ENCODE measurements around the gene AMZ1. TPM values are rescaled to one million over a fixed set of nuclear protein-coding genes. Genes with fewer than 3 reads are reported as not detected.
"Not testable (repeated sequence)": the region's sequence is repeated elsewhere in the genome, so short reads cannot be mapped to it uniquely, and the experiment has no call there.

The AMZ1 gene
- total RNA-seq, 1 donor from 2014 or later, result 0.05 TPM

GRCh38 chr7:2665359-2665791 lies 22.6 kb upstream of the AMZ1 start:
- no peak for DNase-seq
- intact Hi-C loops (cut with micrococcal nuclease), result no loop called here

DNA sequence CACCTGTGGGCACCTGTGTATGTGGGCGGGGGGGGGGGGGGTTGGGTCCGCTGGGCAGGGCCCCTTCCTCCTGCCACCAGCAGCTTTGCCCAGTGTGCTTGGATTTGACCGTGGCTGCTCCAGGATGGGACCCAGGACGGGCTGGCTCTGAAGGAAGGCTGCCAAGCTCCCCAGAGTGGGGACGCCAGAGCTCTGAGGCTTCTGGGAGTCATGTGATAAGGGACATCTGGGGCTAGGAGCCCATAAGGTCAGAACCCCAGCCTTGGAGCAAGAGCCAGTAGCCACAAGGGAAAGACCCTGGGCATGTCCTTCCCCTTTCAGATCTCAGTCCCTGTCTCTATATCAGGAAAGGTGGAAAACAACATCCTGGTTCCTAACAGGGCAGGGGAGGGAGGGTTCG lies 21.8 kb upstream of the AMZ1 start:
- DNase-seq (no peak), ATAC-seq (no peak)
- intact Hi-C loops (cut with micrococcal nuclease), result no loop called here

More at GRCh38 chr7:2665359-2665791, 22.6 kb upstream of the AMZ1 start:
- ATAC-seq, result no peak

DNA sequence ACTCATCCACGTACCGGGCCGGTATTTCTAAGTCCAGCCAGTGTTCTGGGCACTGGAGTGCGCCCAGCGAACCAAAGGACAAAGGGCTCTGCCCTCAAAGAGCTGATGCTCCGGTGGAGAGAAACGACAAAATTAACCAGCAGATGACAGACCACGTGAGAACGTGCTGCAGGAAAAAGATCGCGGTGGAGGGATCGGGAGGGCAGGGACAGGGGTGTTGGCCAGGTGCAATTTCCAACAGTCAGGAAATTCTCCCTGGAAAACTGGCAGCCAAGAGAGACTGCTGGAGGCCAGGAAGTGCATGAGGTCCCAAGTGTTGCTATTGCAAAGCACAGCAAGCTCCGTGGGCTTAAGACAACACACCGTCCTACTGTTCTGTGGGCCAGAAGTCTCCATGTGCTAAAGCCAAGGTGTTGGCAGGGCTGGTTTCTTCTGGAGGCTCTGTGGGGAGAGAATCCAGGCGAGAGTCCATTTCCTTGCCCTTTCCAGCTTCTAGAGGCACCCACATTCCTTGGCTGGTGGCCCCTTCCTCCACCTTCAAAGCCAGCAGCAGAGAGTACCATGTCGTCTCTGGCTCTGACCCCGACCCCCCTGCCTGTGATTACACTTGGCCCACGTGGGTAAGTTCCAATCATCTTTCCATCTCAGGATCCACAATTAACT lies 21.3 kb upstream of the AMZ1 start:
- ATAC-seq, result no peak
- intact Hi-C loops (cut with micrococcal nuclease), result no loop called here
- no peak for DNase-seq

DNA sequence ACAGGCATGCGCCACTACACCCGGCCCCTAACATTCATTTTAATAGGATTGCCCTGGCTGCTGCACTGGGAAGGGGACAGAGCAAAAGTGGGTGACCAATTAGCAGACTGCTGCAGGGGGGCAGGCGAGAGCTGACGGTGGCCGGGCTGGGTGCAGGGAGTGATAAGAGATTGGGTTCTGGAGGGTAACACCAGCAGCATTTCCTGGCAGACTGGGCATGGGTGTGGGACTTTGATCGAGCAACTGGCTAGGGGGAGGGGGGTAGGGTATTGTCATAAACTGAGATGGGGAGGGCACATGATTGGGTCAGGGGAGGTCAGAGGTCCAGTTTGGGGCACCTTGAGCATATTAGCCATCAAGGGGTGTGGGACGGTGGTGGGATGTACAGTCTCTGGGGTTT lies 20.2 kb upstream of the AMZ1 start:
- intact Hi-C loops (cut with micrococcal nuclease), result no loop called here
- ATAC-seq (no peak), DNase-seq (no peak)

DNA sequence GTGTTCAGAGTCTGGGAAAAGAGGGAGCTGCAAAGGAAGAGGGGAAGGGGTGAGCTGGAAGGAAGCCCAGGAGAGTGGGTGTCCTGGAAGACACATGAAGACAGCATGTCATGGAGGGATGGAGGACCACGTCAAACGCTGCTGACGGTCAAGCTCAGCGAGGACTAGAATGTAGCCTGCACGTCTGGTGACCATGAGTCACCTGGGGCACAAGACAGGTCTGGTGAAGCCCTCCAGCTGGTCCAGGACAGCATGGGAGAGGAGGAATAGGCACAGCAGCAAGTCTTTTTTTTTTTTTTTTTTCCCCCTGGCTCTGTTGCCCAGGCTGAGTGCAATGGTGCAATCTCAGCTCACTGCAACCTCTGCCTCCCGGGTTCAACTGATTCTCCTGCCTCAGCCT lies 19.6 kb upstream of the AMZ1 start:
- no peak for DNase-seq
- ATAC-seq, result no peak
- intact Hi-C loops (cut with micrococcal nuclease), result no loop called here

DNA sequence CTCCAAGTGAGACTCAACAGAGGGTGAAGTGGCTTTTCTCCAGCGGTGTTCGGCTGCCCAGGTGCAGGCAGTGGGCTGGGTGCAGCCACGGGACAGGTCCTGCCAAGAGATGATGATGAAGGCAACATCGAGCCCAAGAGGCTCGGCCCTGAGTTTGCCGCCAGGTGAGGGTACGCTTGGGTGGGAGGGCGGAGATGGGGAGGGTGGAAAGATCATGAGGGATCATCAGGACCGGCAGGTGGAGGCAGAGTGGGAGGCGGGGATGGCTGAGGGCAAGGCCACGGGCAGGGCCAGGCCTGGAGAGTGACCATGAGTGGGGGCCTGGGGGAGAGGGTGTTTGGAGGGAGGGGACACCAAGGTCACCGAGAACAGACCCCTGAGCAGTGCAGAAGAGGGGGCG lies 17.8 kb upstream of the AMZ1 start:
- ATAC-seq (no peak), DNase-seq (no peak)
- intact Hi-C loops (cut with micrococcal nuclease), result no loop called here

DNA sequence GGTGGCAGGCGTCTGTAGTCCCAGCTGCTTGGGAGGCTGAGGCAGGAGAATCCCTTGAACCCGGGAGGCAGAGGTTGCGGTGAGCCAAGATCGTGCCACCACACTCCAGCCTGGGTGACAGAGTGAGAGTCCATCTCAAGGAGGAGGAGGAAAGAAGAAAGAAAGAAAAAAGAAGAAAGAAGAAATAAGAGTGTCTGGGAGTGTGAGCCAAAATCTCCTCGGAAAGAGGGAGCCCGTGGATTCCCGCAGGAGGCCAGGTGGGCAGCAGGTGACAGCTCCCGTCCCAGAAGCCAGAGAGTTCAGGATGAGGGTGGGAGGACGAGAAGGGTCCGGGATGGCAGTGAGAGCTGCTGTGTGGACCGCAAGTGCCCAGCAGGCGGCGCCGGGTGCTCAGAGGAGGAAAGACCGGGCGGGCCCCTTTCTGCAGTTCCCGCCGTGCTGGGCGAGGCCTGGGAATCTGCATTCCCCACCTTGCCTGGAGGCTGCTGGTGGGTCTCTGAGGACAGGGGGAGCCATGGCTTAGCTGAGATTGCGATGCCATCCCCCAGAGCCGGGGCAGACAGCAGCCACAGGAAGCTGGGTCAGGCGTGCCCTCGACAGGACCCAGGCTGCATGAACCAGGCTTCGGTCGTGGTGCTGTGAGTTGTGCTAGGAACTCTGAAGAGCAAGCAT lies 17.1 kb upstream of the AMZ1 start:
- peak; percentile 85 for ATAC-seq
- intact Hi-C loops (cut with micrococcal nuclease), result no loop called here
- peak; percentile 86 for DNase-seq

GRCh38 chr7:2673214-2673613 lies 14.8 kb upstream of the AMZ1 start:
- ATAC-seq; DNase-seq; intact Hi-C loops (cut with micrococcal nuclease): not testable (repeated sequence)

DNA sequence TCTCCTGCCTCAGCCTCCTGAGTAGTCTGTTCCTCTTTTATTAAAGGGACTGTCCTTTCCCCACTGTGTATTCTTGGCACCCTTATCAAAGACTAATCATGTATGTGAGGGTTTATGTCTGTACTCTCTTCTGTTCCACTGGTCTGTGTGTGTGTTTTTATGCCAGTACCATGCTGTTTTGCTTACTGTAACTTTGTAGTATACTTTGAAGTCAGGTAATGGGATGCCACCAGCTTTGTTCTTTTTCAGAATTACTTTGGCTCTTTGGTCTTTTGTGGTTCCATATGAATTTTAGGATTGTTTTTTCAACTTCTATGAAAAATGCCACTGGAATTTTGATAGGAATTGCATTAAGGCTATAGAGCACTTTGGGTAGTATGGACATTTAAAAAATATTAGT lies 14.1 kb upstream of the AMZ1 start:
- intact Hi-C loops (cut with micrococcal nuclease), result no loop called here
- no peak for ATAC-seq
- DNase-seq, result no peak

GRCh38 chr7:2675256-2675764 lies 12.7 kb upstream of the AMZ1 start:
- ATAC-seq, result no peak
- intact Hi-C loops (cut with micrococcal nuclease), result no loop called here

GRCh38 chr7:2676576-2676975 lies 11.4 kb upstream of the AMZ1 start:
- DNase-seq; intact Hi-C loops (cut with micrococcal nuclease); ATAC-seq: not testable (repeated sequence)

More at GRCh38 chr7:2675256-2675764, 12.7 kb upstream of the AMZ1 start:
- no peak for DNase-seq

DNA sequence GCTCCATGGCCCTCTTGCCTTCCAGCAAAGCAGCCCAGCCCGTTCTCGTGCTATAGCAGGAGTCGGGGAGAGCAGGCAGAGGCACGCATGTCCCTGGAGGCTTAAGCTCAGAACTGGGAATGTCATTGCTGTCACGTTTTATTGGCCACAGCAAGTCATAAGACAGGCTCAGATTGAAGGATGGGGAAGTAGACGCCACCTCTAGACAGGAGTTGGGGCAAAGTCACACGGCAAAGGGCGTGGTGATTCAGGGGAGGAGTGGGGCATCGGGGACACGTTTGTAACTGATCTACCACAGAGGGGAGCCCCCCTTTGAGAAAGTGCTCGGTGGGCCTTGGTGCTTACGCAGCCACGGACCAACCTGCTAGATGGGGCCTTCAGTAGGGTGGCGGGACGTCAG lies 9.5 kb upstream of the AMZ1 start:
- ATAC-seq; intact Hi-C loops (cut with micrococcal nuclease); DNase-seq: not testable (repeated sequence)

DNA sequence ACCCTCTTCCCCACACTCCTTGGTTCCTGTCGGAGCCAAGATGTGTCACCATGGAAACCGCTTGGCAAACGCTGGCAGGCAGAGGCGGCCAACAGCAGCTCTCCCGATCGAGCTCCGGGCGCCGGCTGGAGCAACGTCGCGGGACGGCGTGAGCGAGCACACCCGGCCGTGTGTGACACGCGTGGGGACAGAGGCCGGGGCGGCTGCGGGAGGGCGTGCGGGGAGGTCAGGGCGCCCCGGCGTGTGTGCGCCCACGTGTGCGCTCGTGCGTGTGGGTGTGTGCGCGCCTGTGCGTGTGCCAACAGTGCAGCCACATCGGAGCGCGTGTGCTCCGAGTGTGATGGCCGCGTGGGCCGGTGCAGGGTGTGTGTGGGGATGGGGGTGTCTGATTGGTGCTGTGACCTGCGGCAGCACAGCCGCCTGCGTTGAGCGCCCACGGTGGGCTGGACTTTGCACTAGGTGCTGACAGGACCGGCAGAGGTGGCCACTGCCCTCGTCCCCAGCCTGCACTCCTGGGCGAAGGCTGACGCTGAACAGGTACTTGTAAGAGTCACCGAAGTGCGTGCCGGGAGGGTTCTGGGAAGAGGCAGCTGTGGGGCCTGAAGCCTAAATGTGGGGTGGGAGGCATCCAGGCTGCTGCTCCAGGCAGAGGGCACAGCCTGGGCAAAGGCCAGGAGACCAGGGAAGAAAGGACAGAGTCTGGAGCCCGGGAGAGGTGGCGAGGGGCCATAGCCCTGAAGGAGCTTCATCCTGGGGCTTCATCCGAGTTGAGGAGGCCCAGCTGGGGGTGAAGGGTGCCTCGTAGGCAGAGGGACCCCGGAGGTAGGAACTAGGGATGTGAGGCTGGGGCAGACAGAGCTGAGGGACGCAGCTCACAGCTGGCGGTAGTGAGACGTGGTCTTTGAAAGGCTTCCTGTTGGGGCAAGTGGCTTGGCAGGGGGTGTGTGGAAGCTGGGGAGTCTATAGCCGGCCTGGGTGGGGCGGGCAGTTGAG lies 8.6 kb upstream of the AMZ1 start:
- not testable (repeated sequence) for DNase-seq, ATAC-seq
- intact Hi-C loops (cut with micrococcal nuclease), result loop anchor here (10.0 kb wide), 1 partner anchor 225 kb away; no protein-coding TSS in a partner anchor

- intact Hi-C loops (cut with micrococcal nuclease), result loop anchor here (10.0 kb wide), 1 partner anchor 225 kb away; no protein-coding TSS in a partner anchor
- ATAC-seq (no peak), DNase-seq (no peak)
These were observed 7.7 kb upstream of the AMZ1 start for GRCh38 chr7:2680256-2680655.

DNA sequence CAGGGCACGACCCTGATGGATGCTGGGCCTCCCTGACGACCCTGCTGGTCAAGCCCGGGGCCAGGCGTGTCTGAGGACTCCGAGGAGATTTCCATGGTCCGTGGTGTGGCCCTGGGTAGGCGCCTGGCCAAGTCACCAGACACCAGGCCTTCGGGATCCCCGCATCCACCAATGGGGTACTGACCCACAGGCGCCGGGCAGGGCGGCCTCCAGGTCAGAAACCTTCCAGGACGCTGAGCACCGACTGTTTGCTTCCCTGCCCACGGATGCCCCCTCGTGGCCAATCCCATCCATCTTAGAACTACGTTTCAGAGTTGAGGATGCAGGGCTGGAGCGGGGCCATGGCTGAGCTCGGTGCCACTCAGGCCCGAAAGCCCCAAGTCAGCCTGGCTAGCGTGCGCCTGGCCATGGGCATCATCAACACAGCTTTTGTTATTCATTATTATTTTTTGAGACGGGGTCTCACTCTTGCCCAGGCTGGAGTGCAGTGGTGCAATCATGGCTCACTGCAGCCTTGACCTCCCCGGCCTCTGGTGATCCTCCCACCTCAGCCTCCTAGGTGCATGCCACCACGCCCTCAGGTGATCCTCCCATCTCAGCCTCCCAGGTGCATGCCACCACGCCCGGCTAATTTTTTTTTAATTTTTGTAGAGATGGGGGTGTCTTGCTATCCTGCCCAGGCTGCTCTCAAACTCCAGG lies 7.1 kb upstream of the AMZ1 start:
- peak; percentile 90 for DNase-seq
- intact Hi-C loops (cut with micrococcal nuclease), result loop anchor here (10.0 kb wide), 1 partner anchor 226 kb away; no protein-coding TSS in a partner anchor
- peak; percentile 90 for ATAC-seq

GRCh38 chr7:2681929-2682799 lies 5.8 kb upstream of the AMZ1 start:
- intact Hi-C loops (cut with micrococcal nuclease), result loop anchor here (10.0 kb wide), 1 partner anchor 227 kb away; no protein-coding TSS in a partner anchor
- ATAC-seq, result no peak
- DNase-seq, result no peak

DNA sequence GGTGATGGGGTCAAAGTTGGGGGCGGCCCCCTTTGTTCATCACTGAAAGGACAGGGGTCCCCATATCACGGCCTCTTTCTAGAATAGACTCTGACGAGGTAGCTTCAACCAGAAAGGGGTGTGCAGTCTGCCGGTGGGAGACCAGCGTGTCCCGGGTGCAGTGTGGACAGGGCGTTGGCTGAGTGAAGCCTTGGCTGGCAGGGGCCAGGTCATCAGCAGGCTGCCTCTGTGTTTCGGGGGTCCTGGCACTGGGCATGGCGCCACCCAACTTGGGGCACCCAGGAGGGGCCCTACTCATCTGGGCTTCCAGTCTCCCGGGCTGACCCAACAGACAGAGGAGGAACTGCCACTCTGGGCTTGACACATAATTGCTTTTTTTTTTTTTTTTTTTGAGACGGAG lies 3.5 kb upstream of the AMZ1 start:
- intact Hi-C loops (cut with micrococcal nuclease), result loop anchor here (10.0 kb wide), 1 partner anchor 230 kb away; no protein-coding TSS in a partner anchor
- DNase-seq (no peak), ATAC-seq (no peak)

DNA sequence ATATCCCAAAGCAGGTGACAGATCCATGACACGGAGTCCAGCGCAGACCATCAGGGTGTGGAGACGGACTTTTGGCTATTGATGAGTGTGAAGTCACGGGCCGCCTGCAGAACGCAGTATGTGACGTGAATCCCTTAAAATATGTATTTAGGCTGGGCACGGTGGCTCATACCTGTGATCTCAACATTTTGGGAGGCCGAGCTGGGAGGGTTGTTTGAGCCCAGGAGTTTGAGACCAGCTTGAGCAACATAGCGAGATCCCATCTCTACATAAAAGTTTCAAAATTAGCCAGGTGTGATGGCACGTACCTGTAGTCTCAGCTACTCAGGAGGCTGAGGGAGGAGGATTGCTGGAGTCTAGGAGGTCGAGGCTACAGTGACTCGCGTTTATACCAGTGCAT lies 1.9 kb upstream of the AMZ1 start:
- ATAC-seq (no peak), DNase-seq (no peak)
- intact Hi-C loops (cut with micrococcal nuclease), result loop anchor here (10.0 kb wide), 1 partner anchor 231 kb away; no protein-coding TSS in a partner anchor
